HEK293 (cell line): ENCODE data around the gene PATE4.

Experiments
- CTCF ChIA-PET: fragments of 350-600 bp; formaldehyde crosslinking; extraction: SDS; loops from one replicate; lab custom pipeline; 2021; ENCODE audit warnings: antibody characterized with exemption; lab: Yijun Ruan, JAX
- POLR2A ChIA-PET: fragments of 300-600 bp; formaldehyde crosslinking; extraction: SDS; loops from one replicate; lab custom pipeline; 2020; ENCODE audit warnings: antibody characterized with exemption, inconsistent platforms; lab: Yijun Ruan, JAX
- H3K27ac ChIP-seq: fragments of 200-500 bp; sonication (Bioruptor generic); 2 replicates; pipeline ENCODE4 v1.5.1; 2014; ENCODE audit warnings: low read depth, low read length, control low read depth, inconsistent platforms; ENCODE audit errors: extremely low read depth
- H3K36me3 ChIP-seq, 2 experiments: fragments of 200-500 bp in 1 of 2; sonication (Bioruptor generic) in 1 of 2; 1 replicate in 1 of 2; 2 replicates in 1 of 2; pipeline ENCODE4 v1.5.1; 2014 to 2017; ENCODE audit warnings: inconsistent platforms in 2 of 2, low read length in 2 of 2; ENCODE audit not compliant: control insufficient read depth in 2 of 2, insufficient read depth in 1 of 2
- H3K4me1 ChIP-seq: fragments of 200-500 bp; sonication (Bioruptor generic); 2 replicates; pipeline ENCODE4 v1.5.1; 2014; ENCODE audit warnings: mild to moderate bottlenecking, low read length, inconsistent platforms; ENCODE audit not compliant: control insufficient read depth, insufficient read depth
- H3K4me3 ChIP-seq: 2 replicates; pipeline ENCODE4 v1.5.1; 2011; ENCODE audit warnings: low read depth, mild to moderate bottlenecking, control low read depth, low read length, moderate library complexity
- H3K9me3 ChIP-seq: fragments of 200-500 bp; sonication (Bioruptor generic); 2 replicates; pipeline ENCODE4 v1.5.1; 2014; ENCODE audit warnings: low read depth, low read length, inconsistent platforms; ENCODE audit not compliant: control insufficient read depth, insufficient read depth
- BCL11B ChIP-seq: fragments of 450-650 bp; formaldehyde crosslinking; IDR thresholded peaks from 2 replicates; pipeline ENCODE4 v1.5.1; 2016; ENCODE audit warnings: low read depth, missing biosample characterization, missing genetic modification characterization
- GLI4 ChIP-seq: fragments of 450-650 bp; formaldehyde crosslinking; IDR thresholded peaks from 2 replicates; pipeline ENCODE4 v1.5.1; 2016; ENCODE audit warnings: missing biosample characterization, missing genetic modification characterization
- KLF16 ChIP-seq: fragments of 450-650 bp; formaldehyde crosslinking; IDR thresholded peaks from 2 replicates; pipeline ENCODE4 v1.5.1; 2017; ENCODE audit warnings: missing biosample characterization, missing genetic modification characterization
- SP2 ChIP-seq: fragments of 450-650 bp; formaldehyde crosslinking; IDR thresholded peaks from 2 replicates; pipeline ENCODE4 v1.5.1; 2016; ENCODE audit warnings: missing biosample characterization, missing genetic modification characterization
- ZBTB8A ChIP-seq: fragments of 450-650 bp; formaldehyde crosslinking; IDR thresholded peaks from 2 replicates; pipeline ENCODE4 v1.5.1; 2016; ENCODE audit warnings: missing biosample characterization, missing genetic modification characterization
- ZEB2 ChIP-seq: fragments of 450-650 bp; formaldehyde crosslinking; IDR thresholded peaks from 2 replicates; pipeline ENCODE4 v1.5.1; 2016; ENCODE audit warnings: missing biosample characterization, missing genetic modification characterization
- ZNF121 ChIP-seq: fragments of 450-650 bp; formaldehyde crosslinking; IDR thresholded peaks from 2 replicates; pipeline ENCODE4 v1.5.1; 2016; ENCODE audit warnings: missing biosample characterization, missing genetic modification characterization
- ZNF202 ChIP-seq: fragments of 450-650 bp; formaldehyde crosslinking; IDR thresholded peaks from 2 replicates; pipeline ENCODE4 v1.5.1; 2016; ENCODE audit warnings: missing biosample characterization, missing genetic modification characterization, borderline replicate concordance
- ZNF311 ChIP-seq: fragments of 450-650 bp; formaldehyde crosslinking; IDR thresholded peaks from 2 replicates; pipeline ENCODE4 v1.5.1; 2017; ENCODE audit warnings: missing biosample characterization, missing genetic modification characterization, borderline replicate concordance
- ZNF837 ChIP-seq: fragments of 450-650 bp; formaldehyde crosslinking; IDR thresholded peaks from 2 replicates; pipeline ENCODE4 v1.5.1; 2016; ENCODE audit warnings: missing biosample characterization, missing genetic modification characterization
- ZNF843 ChIP-seq: fragments of 450-650 bp; formaldehyde crosslinking; IDR thresholded peaks from 2 replicates; pipeline ENCODE4 v1.5.1; 2016; ENCODE audit warnings: missing biosample characterization, missing genetic modification characterization
- TF ChIP-seq, protein P1 (sequence below): fragments of 450-650 bp; formaldehyde crosslinking; IDR thresholded peaks from 2 replicates; pipeline ENCODE4 v1.5.1; 2016; ENCODE audit warnings: missing biosample characterization, missing genetic modification characterization, low read depth
- TF ChIP-seq, protein P2 (sequence below): fragments of 450-650 bp; formaldehyde crosslinking; IDR thresholded peaks from 2 replicates; pipeline ENCODE4 v1.5.1; 2016; ENCODE audit warnings: missing biosample characterization, missing genetic modification characterization
- TF ChIP-seq, protein P3 (sequence below): fragments of 450-650 bp; formaldehyde crosslinking; IDR thresholded peaks from 2 replicates; pipeline ENCODE4 v1.5.1; 2016; ENCODE audit warnings: missing biosample characterization, missing genetic modification characterization
- TF ChIP-seq, protein P4 (sequence below): fragments of 450-650 bp; formaldehyde crosslinking; IDR thresholded peaks from 2 replicates; pipeline ENCODE4 v1.5.1; 2016; ENCODE audit warnings: missing biosample characterization, missing genetic modification characterization

Gene PATE4

DNA sequence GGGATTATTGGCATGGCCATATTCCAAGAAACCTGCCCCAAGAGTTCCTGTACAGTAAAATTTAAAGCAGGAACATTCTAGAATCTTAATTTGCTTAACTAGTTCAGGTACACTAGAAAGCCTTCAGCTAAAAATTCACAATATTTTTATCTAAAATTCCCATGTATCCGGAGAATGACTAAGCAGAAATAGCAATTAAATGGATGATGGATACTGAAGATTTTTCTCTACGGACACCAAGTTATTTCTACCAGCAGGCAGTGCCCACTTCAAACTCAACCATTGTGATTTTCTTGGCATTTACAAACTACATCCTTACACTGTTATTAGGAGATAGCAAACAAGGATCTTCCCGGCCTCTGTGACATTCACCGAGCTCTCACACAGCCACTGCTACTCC lies 42.3 kb upstream of the PATE4 start (continued):
- no peak for TF ChIP-seq KLF16 (tag by site-specific recombination)
- no peak for TF ChIP-seq SP2 (tag by site-specific recombination)
- TF ChIP-seq ZEB2 (tag by site-specific recombination) = no peak
- TF ChIP-seq, protein P1, sequence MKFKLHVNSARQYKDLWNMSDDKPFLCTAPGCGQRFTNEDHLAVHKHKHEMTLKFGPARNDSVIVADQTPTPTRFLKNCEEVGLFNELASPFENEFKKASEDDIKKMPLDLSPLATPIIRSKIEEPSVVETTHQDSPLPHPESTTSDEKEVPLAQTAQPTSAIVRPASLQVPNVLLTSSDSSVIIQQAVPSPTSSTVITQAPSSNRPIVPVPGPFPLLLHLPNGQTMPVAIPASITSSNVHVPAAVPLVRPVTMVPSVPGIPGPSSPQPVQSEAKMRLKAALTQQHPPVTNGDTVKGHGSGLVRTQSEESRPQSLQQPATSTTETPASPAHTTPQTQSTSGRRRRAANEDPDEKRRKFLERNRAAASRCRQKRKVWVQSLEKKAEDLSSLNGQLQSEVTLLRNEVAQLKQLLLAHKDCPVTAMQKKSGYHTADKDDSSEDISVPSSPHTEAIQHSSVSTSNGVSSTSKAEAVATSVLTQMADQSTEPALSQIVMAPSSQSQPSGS = no peak
- TF ChIP-seq ZNF843 (tag by site-specific recombination) = no peak
- TF ChIP-seq ZNF311 (tag by site-specific recombination) = no peak
- TF ChIP-seq GLI4 (tag by site-specific recombination) = no peak

DNA sequence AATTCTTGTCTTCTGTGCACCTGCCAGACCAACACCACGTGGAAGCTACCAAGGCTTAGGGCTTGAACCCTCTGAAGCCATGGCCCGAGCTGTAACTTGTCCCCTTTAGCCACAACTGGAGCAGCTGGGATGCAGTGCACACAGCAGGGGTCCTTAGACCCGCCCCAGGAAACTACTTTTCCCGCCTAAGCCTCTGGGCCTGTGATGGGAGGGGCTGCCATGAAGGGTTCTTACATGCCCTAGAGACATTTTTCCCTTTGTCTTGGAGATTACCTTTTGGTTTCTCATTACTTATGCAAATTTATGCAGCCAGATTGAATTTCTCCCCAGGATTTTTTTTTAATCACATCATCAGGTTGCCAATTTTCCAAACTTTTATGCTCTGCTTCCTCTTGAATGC lies 35.5 kb upstream of the PATE4 start:
- POLR2A ChIA-PET = no interaction called here
- H3K4me3 ChIP-seq = no peak overlapping the region
- H3K36me3 ChIP-seq = no peaks in the 10 kb centered on the region
- CTCF ChIA-PET = no interaction called here
- TF ChIP-seq ZBTB8A (no peak), ZNF837 (tag by site-specific recombination) (no peak), BCL11B (tag by site-specific recombination) (no peak), ZNF121 (tag by site-specific recombination) (no peak)
- TF ChIP-seq, protein P2, sequence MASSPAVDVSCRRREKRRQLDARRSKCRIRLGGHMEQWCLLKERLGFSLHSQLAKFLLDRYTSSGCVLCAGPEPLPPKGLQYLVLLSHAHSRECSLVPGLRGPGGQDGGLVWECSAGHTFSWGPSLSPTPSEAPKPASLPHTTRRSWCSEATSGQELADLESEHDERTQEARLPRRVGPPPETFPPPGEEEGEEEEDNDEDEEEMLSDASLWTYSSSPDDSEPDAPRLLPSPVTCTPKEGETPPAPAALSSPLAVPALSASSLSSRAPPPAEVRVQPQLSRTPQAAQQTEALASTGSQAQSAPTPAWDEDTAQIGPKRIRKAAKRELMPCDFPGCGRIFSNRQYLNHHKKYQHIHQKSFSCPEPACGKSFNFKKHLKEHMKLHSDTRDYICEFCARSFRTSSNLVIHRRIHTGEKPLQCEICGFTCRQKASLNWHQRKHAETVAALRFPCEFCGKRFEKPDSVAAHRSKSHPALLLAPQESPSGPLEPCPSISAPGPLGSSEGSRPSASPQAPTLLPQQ (tag by site-specific recombination) = no peak
- TF ChIP-seq, protein P3, sequence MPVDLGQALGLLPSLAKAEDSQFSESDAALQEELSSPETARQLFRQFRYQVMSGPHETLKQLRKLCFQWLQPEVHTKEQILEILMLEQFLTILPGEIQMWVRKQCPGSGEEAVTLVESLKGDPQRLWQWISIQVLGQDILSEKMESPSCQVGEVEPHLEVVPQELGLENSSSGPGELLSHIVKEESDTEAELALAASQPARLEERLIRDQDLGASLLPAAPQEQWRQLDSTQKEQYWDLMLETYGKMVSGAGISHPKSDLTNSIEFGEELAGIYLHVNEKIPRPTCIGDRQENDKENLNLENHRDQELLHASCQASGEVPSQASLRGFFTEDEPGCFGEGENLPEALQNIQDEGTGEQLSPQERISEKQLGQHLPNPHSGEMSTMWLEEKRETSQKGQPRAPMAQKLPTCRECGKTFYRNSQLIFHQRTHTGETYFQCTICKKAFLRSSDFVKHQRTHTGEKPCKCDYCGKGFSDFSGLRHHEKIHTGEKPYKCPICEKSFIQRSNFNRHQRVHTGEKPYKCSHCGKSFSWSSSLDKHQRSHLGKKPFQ (tag by site-specific recombination) = no peak
- H3K9me3 ChIP-seq = no peaks in the 10 kb centered on the region
- H3K4me1 ChIP-seq = no peaks in the 10 kb centered on the region
- H3K27ac ChIP-seq = no peak overlapping the region

DNA sequence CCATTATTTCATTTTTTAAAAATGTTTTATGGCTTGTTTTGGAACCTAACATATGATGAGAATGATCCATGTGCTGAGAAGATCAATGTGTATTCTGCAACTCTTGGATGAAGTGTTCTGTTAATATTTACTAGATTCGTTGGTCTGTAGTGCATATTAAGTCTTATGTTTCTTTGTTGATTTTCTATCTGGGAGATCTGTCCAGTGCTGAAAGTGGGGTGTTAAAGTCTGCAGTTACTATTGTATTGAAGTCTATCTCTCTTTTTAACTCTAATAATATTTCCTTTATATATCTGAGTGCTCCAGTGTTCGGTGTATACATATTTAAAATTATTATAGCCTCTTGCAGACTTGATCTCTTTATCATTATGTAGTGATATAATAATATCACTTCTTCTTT lies 33.3 kb upstream of the PATE4 start:
- ChIA-PET CTCF (no interaction called here), POLR2A (no interaction called here)
- H3K9me3 ChIP-seq = no peaks in the 10 kb centered on the region
- no peaks in the 10 kb centered on the region for H3K36me3 ChIP-seq
- H3K27ac ChIP-seq = no peak overlapping the region
- no peak overlapping the region for H3K4me3 ChIP-seq
- no peak for TF ChIP-seq ZNF202 (tag by site-specific recombination)
- TF ChIP-seq, protein P4, sequence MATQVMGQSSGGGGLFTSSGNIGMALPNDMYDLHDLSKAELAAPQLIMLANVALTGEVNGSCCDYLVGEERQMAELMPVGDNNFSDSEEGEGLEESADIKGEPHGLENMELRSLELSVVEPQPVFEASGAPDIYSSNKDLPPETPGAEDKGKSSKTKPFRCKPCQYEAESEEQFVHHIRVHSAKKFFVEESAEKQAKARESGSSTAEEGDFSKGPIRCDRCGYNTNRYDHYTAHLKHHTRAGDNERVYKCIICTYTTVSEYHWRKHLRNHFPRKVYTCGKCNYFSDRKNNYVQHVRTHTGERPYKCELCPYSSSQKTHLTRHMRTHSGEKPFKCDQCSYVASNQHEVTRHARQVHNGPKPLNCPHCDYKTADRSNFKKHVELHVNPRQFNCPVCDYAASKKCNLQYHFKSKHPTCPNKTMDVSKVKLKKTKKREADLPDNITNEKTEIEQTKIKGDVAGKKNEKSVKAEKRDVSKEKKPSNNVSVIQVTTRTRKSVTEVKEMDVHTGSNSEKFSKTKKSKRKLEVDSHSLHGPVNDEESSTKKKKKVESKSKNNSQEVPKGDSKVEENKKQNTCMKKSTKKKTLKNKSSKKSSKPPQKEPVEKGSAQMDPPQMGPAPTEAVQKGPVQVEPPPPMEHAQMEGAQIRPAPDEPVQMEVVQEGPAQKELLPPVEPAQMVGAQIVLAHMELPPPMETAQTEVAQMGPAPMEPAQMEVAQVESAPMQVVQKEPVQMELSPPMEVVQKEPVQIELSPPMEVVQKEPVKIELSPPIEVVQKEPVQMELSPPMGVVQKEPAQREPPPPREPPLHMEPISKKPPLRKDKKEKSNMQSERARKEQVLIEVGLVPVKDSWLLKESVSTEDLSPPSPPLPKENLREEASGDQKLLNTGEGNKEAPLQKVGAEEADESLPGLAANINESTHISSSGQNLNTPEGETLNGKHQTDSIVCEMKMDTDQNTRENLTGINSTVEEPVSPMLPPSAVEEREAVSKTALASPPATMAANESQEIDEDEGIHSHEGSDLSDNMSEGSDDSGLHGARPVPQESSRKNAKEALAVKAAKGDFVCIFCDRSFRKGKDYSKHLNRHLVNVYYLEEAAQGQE (tag by site-specific recombination) = peak; percentile 76
- TF ChIP-seq, all 188 proteins: peak for 1
- no peaks in the 10 kb centered on the region for H3K4me1 ChIP-seq
